Midbrain (tissue), 1 donor: ENCODE results near the gene TMEM266.

Experiments
- DNase-seq: peaks from one replicate; lab custom pipeline; 2025; lab: John Stamatoyannopoulos, UW

The TMEM266 gene

DNA sequence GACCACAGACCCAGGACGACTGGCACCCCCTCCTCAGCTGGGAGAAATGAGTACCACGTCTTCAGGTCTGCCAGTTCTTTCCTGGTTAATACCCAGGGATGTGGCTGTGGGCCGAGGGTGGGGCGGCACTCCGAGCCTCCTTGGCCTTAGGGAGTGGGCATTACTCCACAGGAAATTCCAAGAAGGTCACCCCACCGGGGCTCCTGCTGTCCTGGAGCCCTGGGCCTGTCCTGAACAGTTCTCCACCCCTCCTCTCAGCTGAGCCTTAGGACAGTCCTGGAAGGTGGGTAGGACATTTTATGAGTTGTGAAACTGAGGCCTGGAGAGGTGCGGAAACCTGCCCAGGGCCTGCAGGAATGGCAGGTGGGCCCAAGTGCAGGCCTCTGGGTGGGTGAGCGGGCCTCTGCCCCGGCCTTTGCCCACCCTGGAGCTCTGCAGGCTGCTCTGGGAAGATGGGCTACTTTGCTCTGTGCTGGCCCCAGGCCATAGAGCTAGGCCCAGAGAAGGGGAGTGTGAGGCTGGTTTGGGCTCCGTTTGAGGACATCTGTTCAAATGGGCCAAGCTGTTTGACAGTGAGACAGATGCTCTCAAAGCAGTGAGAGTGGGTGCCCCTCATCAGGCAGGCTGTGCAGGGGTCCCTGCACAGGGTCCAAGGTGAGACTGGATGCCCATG lies 103.1 kb downstream of the TMEM266 start:
- no peak for DNase-seq

DNA sequence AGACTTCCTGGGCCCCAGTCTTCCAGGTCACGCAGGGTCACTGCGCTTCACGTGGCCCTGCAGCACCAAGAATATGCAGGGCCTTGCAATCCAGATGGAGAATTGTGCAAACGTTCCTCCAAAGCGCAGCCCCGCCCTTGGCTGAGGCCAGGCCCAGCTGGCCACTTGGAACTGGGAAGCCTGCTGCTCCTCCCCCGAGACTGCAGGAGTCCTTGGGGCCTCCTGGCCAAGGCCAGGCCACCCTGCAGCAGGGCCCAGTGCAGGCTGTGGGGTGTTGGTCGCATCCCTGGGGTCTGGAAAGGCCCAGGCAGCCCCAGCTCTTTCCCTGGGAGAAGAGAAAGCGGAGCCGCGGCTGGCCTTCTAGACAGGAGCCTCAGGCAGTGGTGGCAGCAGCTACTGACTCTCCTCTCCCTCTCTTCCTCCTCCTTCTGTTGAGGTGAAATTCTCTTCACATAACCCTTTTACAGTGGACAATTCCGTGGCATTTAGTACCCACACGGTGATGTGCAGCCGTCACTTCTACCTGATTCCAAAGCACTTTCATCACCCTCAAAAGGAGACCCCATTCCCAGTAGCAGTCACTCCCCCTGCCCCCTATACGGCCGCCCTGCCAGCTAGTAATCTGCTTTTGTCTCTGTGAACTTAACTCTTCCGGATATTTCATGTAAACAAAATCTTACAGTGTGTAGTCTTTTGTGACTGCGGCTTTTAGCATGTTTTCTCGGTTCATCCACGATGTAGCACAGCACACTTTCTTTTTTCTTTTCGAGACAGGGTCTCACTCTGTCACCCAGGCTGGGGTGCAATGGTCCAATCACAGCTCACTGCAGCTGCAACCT lies 103.9 kb downstream of the TMEM266 start:
- no peak for DNase-seq

DNA sequence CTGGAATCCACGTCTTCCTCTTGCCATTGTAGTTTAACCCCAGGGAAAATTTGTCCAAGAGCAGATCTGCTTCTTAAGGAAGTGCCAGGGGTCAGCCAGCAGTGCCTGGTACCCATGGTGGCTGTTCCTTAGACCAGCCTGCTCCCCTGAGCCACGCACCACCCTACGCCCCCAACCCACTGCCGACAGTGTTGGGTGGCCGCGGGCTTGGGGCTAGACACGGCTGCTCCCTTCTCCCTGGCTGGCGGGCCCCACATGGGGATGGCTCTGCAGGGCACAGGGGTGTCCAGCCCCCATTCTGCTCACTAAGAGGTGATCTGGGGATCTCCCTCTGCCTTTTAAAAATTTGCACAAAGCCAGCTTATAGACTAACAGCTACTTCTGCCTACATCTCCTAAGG lies 104.8 kb downstream of the TMEM266 start:
- no peak for DNase-seq

DNA sequence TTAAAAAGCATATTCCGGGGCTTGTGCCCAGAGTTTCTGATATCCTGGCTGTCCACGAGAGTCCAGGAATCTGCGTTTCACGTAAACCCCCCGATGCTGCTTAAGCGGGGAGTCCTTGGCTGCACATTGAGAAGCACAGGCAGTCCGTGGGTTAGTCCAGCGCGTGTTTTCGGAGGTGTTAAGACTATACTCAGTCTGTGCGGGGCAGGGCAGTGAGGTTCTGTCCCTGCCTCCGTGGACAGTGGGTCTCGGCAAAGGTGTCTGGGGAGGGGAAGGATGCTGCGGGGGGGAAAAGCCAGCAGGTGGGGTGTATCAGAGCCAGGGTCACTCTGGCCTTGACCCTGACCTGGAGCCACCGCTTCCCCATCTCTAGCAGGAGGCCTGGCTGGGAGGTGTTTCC lies 106.2 kb downstream of the TMEM266 start:
- no peak for DNase-seq

DNA sequence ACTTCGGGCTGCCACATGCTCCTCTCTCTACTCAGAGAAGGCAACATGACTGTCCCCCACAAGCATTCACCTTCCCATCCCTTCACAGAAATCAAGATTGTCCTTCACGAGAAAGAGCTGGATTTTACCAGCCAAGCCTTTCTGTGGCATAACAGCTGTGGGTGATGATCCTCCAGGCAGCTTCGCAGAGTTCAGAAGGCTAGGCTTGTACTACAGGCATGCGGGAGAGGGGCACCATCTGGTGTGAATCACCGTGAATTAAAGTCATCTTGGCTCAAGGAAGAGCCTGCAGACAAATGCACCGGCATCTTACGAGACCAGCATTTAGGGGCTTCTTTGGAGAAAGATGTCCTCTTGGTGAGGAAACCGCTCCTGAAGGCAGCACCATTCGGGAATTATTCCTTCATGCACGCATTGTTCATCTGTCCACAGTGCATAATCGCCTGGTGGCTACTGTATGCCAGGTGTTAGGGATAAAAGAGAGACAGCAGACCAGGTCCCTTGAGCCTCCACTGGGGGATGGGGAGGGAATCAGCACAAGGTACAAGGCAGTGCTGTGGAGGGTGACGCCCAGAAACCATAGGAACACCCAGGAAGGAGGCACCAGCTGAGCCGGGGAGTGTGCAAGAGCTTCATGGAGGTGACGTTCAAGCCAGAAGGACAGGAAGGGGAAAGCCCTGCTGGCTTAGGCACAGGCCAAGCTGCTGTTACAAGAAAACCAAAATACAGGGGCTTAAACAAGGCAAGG lies 108.6 kb downstream of the TMEM266 start:
- DNase-seq: no peak

DNA sequence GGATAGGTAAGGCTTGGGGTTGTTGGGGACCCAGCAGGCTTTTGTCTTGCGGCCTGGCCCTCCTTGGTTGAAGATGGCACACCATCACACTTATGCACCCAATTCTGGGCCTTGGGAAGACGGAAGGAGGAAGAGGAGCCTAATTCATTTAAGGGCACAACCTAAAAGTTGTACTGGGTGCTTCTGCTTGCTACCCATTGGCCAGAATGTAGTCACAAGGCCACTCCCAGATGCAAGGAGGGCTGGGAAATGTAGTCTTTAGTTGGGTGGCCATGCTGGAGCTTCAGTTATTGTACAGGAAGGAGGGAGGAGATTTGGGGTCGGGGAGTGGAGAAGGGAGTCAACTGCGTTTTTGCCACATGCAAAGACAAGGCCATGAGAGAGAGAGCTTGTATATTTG lies 109.2 kb downstream of the TMEM266 start:
- DNase-seq: no peak

DNA sequence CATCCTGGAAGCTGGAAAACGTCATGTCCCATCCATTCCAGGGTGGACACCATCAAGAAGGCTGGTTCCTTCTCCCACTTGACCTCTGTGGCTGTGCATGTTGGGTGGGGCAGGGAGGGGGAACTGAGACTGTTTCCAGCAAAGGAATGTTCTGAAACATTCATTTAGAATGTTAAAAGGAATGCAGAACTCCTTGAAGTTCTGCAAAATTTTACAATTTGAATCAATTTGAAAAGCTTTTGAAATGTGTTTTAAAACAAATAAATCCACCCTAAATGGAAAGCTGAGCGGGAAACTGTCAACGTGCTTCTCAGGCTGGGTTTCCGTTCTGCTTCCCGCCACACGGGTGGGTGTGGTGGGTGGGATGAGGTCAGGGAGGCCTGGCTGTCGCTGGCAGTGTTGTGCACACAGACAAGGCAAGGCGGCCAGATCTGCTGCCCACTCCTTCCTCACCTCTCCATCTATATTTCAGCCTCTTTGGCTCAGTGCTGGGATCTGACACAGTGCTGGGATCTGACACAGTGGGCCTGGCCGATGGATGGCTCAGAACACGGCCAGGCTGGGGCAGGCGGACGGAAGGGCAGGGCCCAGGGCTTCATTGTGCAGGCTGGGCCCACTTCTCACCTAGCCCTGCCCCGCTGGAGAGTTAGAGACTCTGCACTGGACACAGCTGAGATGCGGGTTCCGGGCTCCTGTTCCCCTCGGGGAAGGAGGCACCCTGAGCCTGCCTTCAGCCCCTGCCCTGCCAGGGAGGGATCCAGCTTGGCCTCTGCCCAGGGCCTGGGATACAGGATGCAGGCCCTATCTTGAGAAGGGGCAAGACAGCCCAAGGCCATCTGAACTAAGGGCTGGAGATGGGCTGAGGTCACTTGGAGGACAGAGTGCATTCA lies 110.4 kb downstream of the TMEM266 start:
- DNase-seq: no peak

DNA sequence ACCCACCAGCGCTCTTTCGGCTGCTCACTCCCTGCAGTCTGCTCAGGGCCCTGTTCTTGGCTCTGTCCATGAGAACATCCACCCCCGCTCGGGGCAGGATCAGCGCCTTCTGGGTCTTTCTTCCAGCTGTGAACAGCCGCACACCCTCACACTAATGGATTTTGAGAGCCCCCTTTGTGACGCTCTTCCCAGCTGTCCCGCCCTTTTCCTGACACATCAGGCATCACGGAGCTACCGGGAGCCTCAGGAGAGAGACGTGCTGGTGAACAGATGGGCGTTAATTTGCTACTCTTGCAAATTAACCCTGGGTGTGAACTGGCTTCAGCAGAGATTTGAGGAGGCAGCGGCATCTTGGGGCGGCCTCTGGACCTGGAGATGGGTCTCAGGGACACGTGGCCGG lies 113.0 kb downstream of the TMEM266 start:
- no peak for DNase-seq

DNA sequence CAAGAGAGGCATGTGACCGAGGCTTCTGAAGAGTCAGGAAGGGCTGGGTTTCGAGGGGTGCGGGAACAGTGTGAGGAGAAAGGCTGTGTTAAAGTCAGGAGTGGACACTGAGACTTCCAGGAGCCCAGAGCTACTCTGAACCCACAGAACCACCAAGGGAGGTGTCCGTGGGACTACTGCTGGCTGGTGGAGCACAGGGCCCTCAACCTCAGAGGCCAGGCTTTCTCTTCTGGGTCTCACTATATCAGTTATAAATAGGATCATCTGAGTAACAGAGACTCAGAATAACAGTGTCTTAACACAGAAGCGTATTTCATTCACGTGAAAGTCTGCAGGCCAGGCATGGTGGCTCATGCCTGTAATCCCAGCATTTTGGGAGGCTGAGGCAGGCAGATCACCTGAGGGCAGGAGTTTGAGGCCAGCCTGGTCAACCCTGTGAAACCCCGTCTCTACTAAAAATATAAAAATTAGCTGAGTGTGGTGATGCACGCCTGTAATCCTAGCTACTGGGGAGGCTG lies 113.6 kb downstream of the TMEM266 start:
- DNase-seq: no peak

DNA sequence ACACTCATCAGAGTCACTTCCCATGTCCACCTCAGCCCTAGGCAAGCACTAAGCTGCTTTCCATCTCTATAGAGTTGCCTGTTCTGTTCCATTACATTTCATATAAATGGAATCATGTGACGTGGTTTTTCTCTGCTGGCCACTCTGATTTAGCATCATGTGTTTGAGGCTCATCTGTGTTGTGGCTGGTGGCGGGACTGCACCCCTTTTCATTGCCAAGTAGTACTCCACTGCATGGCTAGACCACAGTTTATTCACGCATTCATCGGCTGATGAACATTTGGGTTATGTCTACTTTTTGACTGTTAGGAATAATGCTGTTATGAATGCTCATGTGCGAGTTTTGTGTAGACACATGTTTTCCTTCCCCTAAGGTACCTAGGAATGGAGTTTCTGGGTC lies 114.9 kb downstream of the TMEM266 start:
- DNase-seq: no peak

DNA sequence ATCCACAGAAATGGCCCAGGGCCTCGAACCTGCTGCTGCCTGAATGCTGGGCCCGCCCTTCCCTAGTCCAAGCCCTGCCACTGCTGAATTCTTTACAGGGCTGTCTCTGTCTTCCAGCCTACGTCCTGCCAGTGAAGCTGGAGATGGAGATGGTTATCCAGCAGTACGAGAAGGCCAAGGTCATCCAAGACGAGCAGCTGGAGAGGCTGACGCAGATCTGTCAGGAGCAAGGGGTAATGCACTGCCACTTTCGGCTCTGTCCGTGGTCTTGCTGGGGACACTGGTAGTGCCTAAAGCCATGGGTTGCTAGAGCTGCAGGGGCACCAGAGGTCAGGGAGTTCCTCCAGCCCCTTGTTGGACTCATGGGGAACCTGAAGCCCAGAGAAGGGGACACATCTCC lies 115.7 kb downstream of the TMEM266 start:
- DNase-seq: no peak

DNA sequence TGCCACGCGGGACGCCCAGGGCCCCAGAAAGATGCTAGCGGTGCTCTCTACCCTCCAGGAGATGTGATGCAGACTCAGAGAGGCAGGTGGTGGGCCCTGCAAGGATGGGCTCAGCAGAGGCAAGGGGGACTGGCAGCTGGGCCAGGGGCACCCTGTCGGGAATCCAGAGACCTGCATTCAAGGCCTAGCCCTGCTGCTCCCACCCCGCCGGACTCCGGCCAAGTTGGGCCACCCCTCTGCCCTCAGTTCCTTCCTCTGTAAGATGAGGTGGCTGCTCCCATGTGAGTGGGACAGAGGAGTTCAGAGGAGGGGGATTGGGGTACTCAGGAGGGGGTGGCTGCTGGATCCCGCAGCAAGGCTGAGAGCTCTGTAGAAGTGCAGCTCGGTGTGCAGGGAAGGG lies 116.3 kb downstream of the TMEM266 start:
- no peak for DNase-seq

DNA sequence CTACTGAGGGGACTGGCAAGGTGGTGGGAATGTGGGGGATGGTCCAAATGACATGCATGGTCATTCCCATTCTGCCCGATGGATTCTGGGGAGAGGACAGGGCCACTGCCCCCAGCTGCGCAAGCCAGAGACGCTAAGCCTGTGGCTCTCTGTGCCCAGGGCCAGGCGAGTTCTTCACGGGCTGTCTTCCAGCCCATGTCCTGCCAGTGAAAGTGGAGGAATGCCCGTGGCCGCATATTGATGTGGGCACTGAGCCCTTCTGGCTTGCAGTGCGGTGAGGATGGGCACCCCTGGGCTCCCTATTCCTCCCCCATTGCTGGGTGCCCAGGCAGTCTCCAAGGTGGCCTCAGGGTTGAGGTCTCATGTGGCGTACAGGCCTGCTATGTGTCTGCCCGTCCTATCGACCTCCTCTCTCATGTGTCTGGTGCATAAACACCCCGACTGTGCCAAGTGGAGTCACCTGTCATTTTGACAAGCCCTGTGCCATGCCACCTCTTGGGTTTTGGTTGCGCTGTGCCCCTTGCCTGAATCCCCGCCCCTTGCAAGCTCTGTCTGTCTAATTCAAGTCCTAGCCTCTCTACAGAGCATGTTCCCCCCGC lies 116.8 kb downstream of the TMEM266 start:
- no peak for DNase-seq

DNA sequence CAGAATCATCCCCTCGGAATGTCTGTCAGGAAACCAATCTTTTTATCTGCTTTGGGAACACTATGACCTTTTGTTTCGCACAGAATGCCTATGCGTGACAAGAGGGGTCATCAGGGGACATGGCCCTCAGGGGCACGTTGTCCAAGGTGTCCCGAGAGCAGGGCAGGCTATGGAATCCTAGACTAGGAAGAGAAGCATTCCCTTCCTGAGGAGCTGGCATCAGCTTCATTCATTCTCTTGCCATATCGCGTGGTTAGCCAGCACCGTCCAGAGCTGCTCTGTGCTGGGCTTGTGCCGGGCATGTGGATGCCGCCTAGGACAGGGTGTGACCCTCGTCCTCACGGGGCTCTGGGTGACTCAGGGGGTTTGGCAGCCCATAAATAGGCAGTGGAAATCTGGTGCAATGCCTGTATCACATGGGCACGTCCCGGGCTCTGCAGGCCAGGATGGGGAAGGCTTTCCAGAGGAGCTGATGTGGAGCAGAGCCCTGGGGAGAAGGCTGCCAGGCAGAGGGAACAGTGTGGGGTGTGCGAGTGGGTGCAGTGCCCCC lies 117.8 kb downstream of the TMEM266 start:
- DNase-seq: no peak

DNA sequence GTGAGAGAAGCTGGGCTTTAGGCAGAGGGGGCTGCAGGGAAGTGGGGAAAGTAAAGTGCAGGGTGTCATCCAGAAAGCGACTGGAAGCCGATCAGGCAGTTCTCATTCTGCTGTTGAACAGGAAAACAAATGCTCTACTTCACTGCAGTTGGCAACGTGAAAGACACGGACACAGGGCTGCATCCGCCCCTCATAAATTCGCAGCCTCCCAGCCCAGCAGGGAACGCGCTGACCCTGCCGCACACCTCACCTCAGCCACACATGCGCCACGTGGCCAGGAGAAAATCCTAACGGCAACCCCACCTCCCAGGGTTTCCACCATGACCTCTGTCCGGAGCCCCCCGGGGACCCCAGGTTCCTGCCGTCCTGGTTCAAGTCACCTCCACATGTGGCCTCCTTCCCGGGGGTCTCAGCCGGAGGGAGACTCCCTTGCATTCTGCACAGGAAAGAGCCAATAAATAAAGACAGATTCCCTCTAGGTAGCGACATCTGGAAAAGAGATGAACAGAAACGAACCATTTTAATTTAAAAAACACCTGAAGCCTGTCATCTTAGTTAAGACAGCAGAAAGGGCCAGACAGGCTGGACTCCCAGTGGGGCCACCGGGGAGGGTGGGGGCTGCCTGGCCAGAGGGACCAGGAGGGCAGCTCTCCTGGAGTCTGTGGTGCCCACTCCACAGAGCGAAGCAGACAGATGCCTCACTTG lies 118.7 kb downstream of the TMEM266 start:
- DNase-seq: no peak

DNA sequence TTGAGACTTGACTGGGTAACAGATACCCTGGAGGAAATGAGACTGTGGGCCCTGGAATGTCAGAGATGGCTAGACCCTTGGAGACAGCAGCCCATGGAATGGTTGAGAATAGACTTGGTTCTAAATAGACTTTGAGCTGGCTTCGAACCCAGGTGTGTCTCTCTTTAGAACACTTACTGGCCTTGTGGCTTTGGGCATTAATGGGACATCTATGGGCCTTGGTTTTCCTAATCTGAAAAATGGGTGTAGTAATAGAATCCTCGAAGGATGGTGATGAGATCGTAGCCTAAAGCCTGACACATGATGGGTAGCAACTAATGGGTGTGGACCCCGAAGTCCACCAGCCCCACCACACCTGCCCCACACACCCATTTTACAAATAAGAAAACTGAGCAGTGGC lies 119.2 kb downstream of the TMEM266 start:
- DNase-seq: no peak

DNA sequence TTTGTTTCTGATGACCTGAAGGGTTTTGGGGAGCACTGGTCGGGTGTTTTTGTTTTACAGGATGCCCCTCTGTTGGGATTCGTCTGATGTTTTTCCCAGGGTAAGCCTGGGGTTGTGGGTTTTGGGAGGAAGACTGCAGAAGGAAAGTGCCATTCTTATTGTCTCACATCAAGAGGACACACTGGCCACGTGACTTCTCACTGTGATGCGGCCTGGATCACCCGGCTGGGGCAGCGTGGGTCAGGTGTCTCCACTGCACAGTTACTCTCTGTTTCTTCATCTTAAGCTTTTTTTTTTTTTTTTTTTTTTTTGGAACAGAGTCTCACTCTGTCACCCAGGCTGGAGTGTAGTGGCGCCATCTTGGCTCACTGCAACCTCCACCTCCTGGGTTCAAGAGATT lies 120.5 kb downstream of the TMEM266 start:
- no peak for DNase-seq

DNA sequence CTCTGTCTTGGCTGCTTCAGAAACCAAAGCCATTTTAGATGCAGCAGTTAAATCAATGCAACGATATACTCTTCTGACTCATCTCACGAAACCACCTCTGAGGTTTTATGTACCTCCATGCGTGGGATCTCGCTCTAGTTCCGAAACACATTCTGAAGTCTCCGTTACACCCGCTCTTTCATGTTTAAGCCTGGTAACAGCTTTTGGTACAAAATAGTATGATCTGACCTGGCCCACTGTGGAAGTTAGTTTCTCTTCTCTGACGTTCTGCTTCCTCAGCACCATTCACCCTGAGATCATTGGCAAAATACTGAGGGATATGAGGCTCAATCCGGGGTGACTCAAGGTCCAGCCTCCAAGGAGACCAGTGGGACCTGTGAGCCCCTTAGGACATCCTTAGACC lies 121.9 kb downstream of the TMEM266 start:
- DNase-seq: no peak

DNA sequence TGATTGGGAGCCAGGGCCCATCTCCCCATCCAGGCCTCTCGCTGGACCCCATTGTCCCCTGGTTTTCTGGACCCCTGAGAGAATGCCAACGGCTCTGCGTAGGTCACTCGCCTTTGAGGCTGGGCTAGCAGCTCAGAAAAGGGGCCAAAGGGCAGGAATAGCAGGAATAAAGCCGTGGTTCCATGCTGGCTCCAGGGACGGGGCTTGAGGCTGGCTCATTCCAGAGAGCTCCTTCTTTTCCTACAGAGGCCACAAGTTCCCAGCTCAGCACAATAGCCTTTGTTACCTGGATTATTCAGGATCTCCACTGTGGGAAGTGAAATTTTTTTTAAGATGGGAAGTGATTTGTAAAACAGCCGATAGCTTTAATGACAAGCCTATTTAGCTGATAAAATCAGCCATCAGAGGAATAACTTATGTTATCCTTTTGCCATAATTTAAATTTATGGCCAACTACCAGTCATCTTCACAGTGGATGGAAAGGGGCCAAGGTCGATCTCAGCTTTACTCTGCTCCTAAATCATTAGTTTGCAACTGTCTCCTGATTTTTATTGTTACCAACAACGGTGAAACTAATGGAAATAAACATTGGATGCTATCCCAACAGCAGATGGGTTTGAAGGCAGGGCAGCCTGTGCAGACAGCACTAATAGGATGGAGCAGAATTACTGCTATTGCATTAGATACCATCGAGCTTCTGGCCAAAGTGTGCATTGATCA lies 124.3 kb downstream of the TMEM266 start:
- no peak for DNase-seq

DNA sequence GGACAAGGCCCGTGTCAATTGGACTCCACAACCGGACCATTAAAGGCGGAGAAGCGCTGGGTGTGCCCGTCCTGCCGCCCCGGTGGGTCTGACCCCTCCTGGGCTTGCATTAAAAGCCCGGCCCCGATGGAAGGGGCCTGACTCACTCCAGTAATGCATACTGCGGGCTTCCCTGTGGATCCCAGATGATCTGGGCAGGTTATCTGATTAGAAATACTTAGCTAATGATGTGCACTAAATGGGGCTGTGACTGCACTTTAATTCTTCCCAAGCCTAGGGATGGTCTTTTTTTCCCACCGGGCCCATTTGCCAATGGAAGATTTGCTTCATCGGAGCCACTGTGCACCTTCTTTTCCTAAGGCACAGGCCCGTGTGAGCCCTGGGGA lies 124.9 kb downstream of the TMEM266 start:
- DNase-seq: no peak
